Hindlimb muscle (tissue), 1 donor: Measurements from ENCODE around the gene UBR2. TPM values are rescaled to one million over a fixed set of nuclear protein-coding genes. Genes with fewer than 3 reads are reported as not detected.
"Not testable (repeated sequence)": the region's sequence is repeated elsewhere in the genome, so short reads cannot be mapped to it uniquely, and the experiment has no call there.

Experiments
- DNase-seq: peaks from one replicate; pipeline ENCODE4 v3.0.0-alpha.2; 2013
- polyA plus RNA-seq: library from polyadenylated mRNA; unstranded; fragments of 120-200 nt; gene quantifications from one replicate; pipeline ENCODE4 v1.2.1, GENCODE V29; 2013; ENCODE audit not compliant: insufficient read length

UBR2 gene
- polyA plus RNA-seq, 1 donor, result 17.2 TPM

- no peak for DNase-seq
Measured at GRCh38 chr6:42729731-42730130, 165.9 kb downstream of the UBR2 start.

- DNase-seq, result not testable (repeated sequence)
Measured at GRCh38 chr6:42733867-42734481, 170.1 kb downstream of the UBR2 start.

GRCh38 chr6:42735976-42736375 lies 172.1 kb downstream of the UBR2 start:
- no peak for DNase-seq

GRCh38 chr6:42740725-42741124 lies 176.9 kb downstream of the UBR2 start:
- DNase-seq, result no peak

- no peak for DNase-seq
Measured at GRCh38 chr6:42742116-42742894, 178.5 kb downstream of the UBR2 start.

Other genes starting within 250 kb of the UBR2 start
- 9.2 TPM for gene TRERF1, start 112.1 kb upstream of the UBR2 start, polyA plus RNA-seq
- 5.1 TPM for gene PRPH2, start 158.6 kb downstream of the UBR2 start, polyA plus RNA-seq
- gene TBCC, start 182.1 kb downstream of the UBR2 start, polyA plus RNA-seq, result 13.0 TPM
- 14.5 TPM for gene BICRAL, start 218.0 kb downstream of the UBR2 start, polyA plus RNA-seq